HuH-7.5 (cell line): ENCODE results near the gene MAP4K4.

Source experiments
- DNase-seq: peaks from one replicate; pipeline ENCODE4 v3.0.0; 2011; ENCODE audit warnings: low spot score

Gene MAP4K4

DNA sequence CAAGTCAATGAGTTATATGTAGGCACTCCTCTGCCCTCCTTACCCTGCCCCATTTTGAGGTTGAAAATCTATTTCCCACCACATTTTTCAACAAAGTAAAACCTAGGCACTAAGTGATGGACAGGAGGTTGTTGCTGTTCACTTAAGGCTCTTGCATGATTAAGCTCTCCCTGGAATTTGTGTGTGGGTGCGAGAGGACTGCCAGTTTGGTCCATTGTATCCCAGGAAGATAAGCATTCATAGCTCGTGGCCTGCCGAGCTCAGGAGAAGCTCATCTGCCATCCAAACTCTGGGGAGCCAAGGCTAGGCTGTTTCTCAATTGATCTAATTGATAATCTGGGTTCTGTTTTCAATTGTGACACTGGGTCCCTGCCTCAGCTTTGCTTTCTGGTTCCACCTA lies 4.7 kb upstream of the MAP4K4 start:
- DNase-seq = no peak

DNA sequence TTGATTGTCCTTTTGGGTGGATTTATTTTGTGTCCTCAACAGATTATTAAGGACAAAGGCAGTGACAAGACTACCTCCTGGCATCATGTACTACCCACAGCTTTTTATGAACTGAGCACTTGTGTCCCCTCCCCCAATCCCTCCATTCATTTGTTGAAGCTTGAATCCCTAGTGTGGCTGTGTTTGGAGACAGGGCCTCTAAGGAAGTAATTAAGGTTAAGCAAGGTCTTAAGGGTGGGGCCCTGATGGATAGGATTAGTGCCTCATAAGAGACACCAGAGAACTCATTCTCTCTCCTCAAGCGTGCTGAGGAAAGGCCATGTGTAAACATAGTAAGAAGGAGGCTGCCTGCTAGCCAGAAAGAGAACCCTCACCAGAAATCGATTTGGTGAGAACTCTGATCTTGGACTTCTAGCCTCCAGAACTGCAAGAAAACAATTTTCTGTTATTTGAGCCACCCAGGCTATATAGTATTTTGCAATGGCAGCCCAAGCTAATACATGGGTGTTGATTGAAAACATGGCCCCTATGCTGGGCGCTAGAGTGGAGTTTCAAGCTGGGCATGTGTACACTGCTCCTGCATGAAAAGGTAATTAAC lies 3.4 kb upstream of the MAP4K4 start:
- DNase-seq = no peak

DNA sequence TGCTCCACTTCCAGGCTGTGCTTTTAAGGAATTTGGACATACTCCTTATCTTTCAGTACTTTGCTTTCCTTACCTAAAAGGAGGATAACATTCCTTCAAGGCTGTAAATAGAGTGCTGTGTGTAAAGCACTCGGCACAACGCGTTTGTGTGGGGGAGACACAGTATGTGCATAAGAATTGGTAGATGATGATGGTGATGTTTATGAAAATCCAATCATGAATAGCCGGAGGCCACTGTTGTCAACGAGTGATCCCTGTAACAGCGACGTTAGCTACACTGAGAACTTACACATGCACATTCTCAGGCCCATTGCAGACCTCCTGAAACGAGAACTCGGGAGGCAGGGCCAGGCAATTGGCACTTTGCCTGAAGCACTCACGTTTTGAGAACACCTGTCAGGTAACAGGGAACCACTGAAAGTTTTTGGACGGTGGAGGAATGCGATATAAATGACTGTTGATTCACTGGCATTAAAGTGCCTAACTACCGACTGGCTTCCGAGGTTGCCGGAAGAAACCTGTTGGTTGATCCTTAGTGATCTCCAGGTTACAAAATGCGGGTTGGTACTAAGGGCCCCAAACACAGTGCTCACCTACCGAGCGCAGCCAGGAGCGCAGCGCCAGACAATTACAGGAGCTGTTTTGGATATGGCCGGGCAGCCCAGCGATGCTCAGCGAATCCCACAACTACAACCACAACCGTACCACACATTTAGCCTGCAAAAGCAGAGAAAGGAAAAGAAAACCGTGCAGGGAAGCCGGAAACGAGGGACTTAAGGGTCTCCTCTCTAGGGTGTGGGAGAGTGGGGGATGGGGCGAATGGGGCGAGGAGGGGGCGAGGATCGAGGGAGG lies 1.0 kb upstream of the MAP4K4 start:
- no peak for DNase-seq

DNA sequence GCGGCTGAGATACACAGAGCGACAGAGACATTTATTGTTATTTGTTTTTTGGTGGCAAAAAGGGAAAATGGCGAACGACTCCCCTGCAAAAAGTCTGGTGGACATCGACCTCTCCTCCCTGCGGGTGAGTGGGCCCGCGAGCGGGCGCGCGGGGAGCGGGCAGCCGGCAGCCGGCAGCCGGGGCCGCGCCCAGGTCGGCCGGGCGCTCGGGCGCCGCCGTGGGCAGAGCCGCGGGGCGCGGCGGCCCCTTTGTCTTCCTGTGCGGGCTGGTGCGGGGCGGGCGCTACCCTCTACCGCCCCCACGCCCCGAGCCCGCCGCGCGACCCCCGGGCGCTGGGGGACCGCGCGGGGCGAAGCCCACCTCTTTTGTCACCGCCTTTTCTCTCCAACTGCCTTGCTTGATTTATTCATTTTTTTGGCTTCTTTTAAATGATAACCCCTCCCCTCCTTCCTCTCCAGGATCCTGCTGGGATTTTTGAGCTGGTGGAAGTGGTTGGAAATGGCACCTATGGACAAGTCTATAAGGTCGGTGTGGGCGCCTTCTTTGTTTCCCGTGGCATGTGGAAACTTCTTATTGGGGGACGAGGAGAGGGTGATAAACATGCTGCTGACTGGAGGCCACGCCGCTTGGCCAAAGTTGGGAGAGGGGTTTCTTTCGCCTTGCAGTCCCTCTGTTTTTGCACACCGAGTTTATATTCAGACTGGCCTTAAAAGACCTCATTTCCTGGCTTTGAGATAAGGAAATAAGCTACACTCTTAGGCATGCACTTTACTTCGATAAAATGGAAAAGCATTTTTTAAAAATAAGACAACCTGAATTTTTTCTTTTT lies 722 bp downstream of the MAP4K4 start:
- DNase-seq = no peak

DNA sequence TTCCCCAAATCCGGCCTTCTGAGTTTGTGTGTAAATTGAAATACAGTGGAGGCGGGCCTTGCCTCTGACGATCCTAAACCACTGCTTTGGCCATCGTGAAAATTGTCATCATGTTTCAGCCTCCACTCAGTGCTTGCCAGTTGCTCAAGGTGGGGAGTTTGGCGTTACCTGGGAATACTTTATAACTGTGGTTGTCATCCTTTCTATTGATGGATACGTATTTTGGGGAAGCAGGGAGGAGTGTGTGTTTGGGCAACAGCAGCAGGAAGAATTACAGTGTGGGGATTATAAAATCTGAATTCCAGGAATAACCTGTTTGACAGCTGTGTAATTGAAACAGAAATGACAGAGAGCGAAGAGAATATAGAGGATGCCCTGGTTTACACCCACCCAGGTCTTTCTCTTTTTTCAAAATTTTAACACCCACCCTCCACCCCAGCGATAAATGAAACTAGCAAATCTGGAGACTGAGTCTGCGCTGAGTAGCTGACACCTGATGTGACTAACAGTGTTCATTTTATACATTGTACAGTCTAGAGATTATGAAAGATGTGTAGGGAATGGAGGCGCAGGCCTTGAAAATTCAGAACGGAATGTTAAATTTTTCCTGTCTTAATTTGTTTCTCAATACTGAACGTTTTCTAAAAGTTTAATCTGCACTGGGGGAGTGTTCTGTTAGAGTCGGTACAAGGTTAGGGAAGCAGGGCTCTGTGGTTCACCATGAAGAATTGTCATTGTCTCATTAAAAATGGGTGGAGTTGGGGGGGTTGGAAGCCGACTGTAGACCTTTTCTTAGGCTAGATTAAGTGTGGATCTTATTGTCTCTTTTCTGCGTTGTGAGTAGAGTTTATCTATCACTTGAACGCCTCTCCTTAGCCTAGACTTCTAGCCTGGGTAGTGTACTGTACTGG lies 1.6 kb downstream of the MAP4K4 start:
- DNase-seq = no peak

DNA sequence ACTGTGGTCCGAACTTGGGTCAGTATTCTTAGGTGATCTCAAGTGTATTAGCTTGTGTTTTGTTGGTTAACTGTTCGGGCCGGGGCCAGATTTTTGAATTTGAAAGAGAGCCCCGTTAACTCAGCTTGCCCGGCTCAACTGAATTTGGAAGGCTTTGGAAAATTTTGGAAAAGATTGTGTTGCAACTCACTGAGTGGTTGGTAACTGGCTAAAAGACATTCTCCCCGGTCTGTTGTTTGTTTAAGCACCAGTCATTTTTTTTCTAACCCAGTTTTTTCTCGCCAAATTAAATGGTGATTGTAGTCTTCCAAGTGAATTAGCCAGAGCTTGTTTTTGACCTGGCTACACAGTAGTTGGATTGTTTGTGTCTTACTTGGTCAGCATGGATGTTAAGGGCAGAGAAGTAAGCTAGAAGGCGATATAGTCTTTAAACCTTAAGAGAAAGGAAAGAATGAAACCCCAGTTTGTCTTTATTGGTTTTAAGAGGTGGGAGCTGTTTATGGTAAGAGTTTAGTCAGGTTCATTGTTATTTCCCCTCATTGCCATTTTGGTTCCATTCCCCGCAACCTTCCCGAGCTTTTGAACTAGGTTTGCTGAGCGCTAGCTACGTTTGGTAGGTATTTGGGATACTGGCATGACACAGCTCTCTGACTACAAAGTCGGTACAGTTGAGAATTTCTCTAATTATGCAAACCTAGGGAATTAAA lies 2.4 kb downstream of the MAP4K4 start:
- DNase-seq = no peak

DNA sequence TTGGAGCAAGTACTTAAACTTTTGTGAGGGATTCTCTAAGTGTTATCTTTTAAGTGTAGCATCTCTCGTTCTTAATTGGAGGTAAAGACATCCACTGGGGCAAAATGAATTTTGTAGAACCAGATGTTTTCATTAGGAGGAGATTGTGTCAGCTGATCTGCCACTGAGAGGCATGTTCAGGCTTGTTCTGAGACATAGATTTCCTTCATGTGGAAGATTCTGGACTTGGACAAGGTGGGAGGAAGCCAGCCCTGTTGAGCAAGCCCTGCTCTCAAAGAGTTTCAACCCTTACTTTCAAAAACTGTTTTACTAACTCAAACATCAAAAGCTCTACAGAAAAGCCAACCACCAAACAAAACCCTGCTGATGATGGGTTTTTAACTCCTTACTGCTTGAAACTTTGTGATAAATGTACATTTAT lies 6.5 kb downstream of the MAP4K4 start:
- DNase-seq = no peak

DNA sequence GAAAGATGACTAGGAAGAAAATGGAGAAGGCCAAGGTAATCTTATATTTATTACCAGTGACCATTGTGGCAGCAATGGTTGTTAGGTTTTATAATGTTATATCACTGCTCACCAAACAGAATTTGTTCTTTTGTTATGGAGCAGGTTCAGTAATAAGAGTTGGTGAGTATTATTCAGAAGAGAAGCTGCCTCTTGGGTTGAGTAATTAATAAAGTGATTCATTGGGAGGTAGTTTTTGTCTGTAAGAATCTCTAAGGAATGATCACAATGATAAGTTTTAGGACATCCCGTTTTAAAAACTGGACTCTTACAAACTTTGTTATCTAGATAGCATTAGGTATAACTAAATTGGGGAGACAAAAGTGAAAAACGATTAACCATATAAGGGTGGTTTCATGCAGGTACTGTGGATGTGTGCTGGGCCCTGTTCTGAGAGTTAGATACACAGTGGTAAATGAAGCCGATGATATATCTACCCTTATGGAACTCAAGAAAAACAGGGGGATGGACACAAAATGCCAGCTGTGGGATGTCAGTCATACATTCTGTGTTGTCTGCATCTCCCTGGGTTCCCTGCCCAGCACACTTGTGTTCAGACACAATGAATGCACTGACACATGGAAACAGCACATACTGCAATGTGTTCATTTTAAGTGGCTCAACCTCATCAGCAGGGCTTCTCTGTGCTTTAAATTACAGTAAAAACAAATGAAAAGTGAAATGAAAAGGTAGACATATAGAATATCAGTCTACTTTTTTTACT lies 7.5 kb downstream of the MAP4K4 start:
- no peak for DNase-seq

DNA sequence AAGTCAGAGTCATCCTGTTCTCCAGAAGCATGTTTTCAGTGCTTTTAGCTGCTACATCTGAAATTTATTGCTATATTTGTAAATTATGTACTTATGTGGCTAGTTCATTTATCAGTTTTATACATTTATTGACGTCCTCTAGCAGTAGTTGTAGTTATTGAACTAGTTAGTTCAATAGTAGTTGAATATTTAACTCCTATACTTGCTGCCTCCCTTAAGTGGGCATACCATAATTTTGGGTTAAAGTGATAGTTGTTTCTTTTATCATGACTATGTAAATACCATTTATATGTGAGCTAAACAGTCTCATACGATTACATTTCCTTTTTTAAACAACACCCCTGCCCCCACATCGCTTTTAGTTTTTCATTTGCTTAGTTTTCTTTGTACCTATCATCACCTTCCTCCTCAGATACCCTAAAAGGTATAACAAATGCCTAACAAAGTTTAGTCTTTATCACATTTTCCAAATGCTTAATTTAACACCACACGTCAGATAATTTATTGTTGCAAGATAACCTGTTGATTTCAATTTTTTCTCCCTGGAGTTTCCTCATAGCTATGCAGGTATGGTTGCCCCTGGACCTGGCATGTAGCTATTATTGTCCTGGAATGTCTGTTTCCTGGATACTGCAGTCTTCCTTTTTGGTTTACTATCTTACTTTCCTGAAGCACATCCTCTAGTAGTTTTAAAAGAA lies 8.8 kb downstream of the MAP4K4 start:
- no peak for DNase-seq

DNA sequence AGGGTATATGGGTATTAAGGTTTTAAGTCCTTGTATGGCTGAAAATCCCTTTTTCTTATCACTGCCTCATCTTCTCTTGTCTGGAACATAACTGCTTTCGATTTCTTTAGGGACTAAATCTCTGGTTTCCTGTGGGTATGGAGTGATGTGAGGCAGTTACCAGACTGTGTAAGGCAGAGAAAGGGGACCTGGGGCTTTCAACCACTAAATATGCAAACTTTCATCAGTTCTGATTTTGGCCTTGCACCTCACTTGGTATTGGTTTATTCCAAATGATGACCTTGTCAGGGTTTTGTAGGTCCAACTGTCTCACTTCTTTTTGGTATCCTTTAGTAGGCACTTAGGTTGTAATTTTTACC lies 9.3 kb downstream of the MAP4K4 start:
- no peak for DNase-seq

DNA sequence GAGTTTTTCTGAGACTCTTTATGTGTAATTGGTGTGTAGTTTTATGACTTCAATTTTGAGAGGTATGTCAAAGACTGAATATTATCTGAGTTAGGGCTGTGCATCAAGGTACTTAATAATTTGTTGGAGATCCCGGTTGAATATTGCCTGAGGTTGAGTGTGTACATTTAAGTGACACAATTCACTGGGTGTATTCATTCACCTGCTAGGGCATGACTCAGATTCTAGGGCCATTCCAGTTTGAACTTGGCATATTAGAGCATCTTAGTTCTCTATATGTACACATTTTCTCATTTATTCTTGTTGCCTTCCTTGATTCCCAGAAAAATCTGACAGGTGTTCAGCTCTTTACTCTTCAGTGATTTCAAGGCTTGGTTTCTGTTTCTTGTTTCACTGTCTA lies 12.5 kb downstream of the MAP4K4 start:
- no peak for DNase-seq

DNA sequence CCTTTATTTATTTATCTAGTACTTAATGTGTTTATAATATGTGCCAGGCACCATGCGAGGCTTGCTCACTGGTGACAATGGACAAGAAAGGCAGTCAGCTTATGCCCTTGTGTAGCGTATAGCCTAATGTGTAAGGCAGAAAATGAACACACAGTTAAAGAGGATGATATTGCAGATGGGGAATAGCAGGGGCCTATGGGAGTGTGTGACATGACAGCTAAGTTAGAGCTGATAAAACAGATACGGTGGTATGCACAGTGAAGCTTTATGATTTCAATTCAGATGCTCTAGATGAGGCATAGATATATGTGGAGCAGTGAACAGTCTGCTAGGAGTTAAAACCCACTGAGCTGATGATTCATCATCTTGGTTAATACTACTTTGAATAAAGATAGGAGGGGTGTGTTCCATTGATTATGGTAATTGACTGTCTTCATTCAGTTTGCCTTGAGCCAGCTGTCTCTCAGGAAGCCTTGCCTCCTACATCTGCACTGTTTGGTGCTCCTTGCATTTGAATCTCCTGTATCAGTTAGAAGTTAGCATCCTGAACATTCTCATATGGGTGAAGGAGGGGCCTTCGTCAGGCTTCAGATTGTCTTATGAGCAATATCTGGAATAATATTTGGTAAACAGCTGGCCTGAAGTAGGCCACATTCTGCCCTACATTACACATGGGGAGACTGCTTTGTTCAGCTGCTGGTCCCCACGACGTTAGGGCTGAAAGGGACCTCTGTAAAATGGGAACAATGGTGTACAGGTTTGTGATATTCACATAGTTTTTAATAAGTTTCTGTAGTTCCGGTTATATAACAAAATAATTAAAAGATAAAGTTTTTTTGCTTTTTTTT lies 13.2 kb downstream of the MAP4K4 start:
- DNase-seq = no peak

DNA sequence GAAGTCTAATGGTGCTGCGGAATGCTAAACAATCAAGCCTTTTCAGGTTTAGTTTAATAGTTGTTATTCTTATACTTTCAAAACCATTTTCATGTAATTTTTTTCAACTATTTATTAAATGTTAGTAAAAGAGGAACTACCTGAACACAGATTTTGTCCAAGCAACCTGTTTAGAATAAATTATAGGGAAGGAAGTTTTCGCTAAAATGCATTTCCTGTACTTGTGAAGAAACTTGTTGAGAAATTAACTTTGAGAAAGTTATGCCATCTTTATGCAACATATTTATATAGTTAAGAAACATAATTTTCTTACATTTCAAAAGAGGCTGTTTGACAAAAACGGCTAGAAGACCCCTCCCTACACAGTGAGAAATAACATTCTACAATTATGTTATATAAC lies 16.6 kb downstream of the MAP4K4 start:
- DNase-seq = no peak

DNA sequence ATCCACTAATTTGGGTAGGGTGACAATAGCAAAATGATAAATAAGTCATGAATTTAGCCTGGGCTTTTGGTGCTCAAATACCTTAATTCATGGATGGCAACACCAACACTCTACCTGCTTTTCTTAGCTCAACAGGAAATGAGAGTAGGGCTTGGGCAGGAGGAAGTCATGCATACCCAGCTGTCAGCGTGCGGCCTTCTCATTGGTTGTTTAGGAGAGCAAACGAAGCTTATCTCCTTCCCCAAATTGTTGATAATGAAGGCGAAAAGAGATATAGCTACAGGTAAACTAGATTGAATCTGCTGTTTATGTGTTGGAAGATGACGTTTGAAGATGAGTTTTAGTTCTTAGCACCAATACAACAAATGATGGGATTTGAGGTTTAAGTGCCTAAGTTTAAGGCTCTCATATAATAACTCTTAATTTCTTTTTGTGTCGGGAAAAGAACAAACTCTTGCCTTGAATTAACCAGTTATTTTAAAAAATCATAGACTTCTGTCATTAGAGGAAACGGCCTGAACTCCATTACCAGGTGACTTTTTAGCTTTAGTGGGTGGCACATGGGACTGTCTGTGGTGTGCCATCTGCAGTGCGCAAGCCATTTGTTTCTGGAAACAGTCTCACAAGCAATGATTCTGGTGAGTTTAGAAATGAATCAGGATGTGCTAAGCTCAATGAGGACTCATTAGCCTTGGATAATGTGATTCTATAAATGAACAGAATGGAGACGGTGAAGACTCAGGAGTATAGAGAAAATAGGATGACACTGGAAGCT lies 19.8 kb downstream of the MAP4K4 start:
- no peak for DNase-seq

DNA sequence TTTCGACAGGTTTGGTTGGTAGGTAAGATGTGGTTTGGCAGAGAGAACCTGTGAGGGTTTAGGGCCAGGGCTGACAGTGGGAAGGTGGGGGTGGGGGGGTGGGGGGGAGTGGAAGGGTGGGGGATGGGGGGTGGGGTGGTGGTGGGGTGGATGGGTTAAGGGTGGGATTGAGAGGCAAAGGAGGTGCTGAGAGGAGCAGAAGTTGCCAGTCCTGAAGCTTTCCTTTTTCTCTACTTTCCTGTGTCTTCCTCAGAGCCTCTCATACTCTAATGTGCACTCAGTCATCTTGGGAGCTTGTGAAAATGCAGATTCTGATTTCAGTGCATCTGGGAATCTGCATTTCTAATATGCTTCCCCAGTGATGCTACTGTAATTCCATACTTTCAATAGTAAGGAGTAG lies 21.0 kb downstream of the MAP4K4 start:
- DNase-seq = no peak

DNA sequence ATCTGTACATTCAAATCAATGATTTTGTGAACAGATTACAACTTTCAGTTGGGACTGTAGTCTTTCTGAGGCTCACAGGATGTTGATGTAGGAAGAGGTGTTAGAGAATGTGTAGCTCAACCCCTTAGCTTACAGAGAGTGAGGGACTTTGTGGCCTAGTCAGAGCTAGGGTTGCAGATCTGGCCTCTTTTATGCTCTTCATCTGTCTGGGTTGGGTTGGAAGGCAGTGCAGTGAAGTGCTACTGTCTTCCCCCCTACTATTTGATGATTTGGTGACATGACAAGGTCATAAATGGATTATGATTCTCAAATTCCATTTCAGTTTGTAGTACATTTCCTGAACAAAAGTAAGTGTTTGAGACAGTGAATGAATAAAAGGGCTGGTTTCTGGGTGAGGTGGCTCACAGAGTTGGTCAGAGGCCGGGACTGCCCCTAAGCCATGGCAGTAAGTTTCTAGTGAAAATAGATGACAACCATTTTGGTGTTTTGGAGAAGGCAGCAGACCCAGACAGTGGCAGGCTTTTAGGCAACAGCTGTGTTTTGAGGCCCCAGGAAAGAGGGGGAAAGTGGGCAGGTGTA lies 21.6 kb downstream of the MAP4K4 start:
- no peak for DNase-seq

DNA sequence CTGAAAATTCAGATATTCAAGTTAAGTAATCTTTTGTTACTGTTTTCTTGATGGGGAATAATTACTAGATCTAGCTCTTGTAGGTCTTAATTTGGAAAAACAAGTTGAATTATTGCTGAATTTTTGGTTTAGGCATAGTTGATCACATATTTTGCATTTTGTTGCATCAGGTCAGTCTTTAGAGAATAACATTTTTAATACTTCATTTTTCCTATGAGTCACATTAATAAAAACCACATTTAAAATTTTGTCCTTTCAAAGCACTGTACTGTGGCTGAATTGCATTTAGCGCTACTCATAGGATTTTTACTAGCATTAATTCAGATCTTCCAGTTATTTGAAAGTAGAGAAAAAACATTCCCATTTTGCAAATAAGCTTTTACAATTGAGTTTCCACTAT lies 23.2 kb downstream of the MAP4K4 start:
- DNase-seq = no peak

DNA sequence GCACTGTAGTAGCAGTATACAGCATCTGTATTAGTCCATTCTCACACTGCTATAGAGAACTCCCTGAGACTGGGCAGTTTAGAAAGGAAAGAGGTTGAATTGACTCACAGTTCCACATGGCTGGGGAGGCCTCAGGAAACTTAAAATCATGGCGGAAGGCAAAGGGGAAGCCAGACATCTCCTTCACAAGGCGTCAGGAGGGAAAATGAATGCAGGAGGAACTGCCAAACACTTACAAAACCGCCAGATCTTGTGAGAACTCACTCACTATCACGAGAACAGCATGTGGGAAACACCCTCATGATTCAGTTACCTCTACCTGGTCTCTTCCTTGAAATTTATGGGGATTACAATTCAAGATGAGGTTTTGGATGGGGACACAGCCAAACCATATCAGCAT lies 25.4 kb downstream of the MAP4K4 start:
- no peak for DNase-seq
